Duodenal mucosa (tissue), 2 donors: ENCODE data around the gene NKG7.

Experiments
- H3K27ac ChIP-seq: one replicate; pipeline ENCODE4 v1.7.0; 2013; ENCODE audit warnings: low read depth, low read length
- H3K27me3 ChIP-seq, 2 donors: one replicate each; pipeline ENCODE4 v1.7.0; 2013; ENCODE audit warnings: low read length in 2 of 2, control low read depth in 1 of 2; ENCODE audit not compliant: insufficient read depth in 2 of 2, control insufficient read depth in 1 of 2
- H3K36me3 ChIP-seq, 2 donors: one replicate each; pipeline ENCODE4 v1.7.0; 2013; ENCODE audit warnings: low read length in 2 of 2, control low read depth in 1 of 2; ENCODE audit not compliant: insufficient read depth in 2 of 2, control insufficient read depth in 1 of 2
- H3K4me1 ChIP-seq, 2 donors: one replicate each; pipeline ENCODE4 v1.7.0; 2013; ENCODE audit warnings: low read length in 2 of 2, control low read depth in 1 of 2; ENCODE audit not compliant: insufficient read depth in 2 of 2, control insufficient read depth in 1 of 2
- H3K4me3 ChIP-seq, 2 donors: one replicate each; pipeline ENCODE4 v1.7.0; 2013; ENCODE audit warnings: low read length in 2 of 2, low read depth in 1 of 2
- H3K9ac ChIP-seq, 2 donors: one replicate each; pipeline ENCODE4 v1.7.0; 2013; ENCODE audit warnings: low read length in 2 of 2, low read depth in 1 of 2
- H3K9me3 ChIP-seq, 2 donors: one replicate each; pipeline ENCODE4 v1.7.0; 2013; ENCODE audit warnings: low read length in 2 of 2, control low read depth in 1 of 2; ENCODE audit not compliant: control insufficient read depth in 1 of 2

The NKG7 gene

GRCh38 chr19:51337861-51338562 lies 34.4 kb downstream of the NKG7 start:
- H3K36me3 ChIP-seq = no peaks in the 10 kb centered on the region
- H3K4me1 ChIP-seq = peaks cover 0 to 9% of the 10 kb centered on the region in 2 donors
- H3K27me3 ChIP-seq = no peaks in the 10 kb centered on the region
- H3K27ac ChIP-seq = no peak overlapping the region
- H3K4me3 ChIP-seq = peak overlapping the region in 1 of 2 donors; percentile 82
- no peaks in the 10 kb centered on the region for H3K9me3 ChIP-seq
- H3K9ac ChIP-seq = no peak overlapping the region

- H3K9ac ChIP-seq = no peak overlapping the region
- H3K27me3 ChIP-seq = no peaks in the 10 kb centered on the region
- no peak overlapping the region for H3K27ac ChIP-seq
- no peaks in the 10 kb centered on the region for H3K9me3 ChIP-seq
- H3K4me3 ChIP-seq = no peak overlapping the region
- H3K4me1 ChIP-seq = peaks cover 0 to 9% of the 10 kb centered on the region in 2 donors
- H3K36me3 ChIP-seq = no peaks in the 10 kb centered on the region
Observed at GRCh38 chr19:51337141-51337860, 35.2 kb downstream of the NKG7 start.

- Histone ChIP-seq H3K27ac (no peak overlapping the region), H3K36me3 (no peaks in the 10 kb centered on the region), H3K9ac (no peak overlapping the region), H3K9me3 (no peaks in the 10 kb centered on the region), H3K27me3 (no peaks in the 10 kb centered on the region), H3K4me3 (no peak overlapping the region), H3K4me1 (peaks cover 0 to 4% of the 10 kb centered on the region in 2 donors)
Observed at GRCh38 chr19:51333836-51334460, 38.5 kb downstream of the NKG7 start.

GRCh38 chr19:51331716-51332115 lies 40.7 kb downstream of the NKG7 start:
- Histone ChIP-seq H3K27ac (no peak overlapping the region), H3K4me1 (no peaks in the 10 kb centered on the region), H3K36me3 (no peaks in the 10 kb centered on the region), H3K9ac (no peak overlapping the region), H3K9me3 (no peaks in the 10 kb centered on the region), H3K4me3 (no peak overlapping the region), H3K27me3 (peaks cover 7 to 8% of the 10 kb centered on the region in 2 donors)

- Histone ChIP-seq H3K36me3 (no peaks in the 10 kb centered on the region), H3K4me3 (no peak overlapping the region), H3K9ac (no peak overlapping the region), H3K9me3 (no peaks in the 10 kb centered on the region), H3K4me1 (no peaks in the 10 kb centered on the region), H3K27ac (no peak overlapping the region), H3K27me3 (peaks cover 7 to 10% of the 10 kb centered on the region in 2 donors)
Observed at GRCh38 chr19:51331193-51331592, 41.3 kb downstream of the NKG7 start.

GRCh38 chr19:51330366-51330765 lies 42.1 kb downstream of the NKG7 start:
- Histone ChIP-seq H3K27ac (no peak overlapping the region), H3K9ac (no peak overlapping the region), H3K4me1 (no peaks in the 10 kb centered on the region), H3K9me3 (no peaks in the 10 kb centered on the region), H3K27me3 (peaks cover 7 to 18% of the 10 kb centered on the region in 2 donors), H3K4me3 (no peak overlapping the region), H3K36me3 (no peaks in the 10 kb centered on the region)

- no peak overlapping the region for H3K4me3 ChIP-seq
- no peaks in the 10 kb centered on the region for H3K4me1 ChIP-seq
- H3K36me3 ChIP-seq = no peaks in the 10 kb centered on the region
- peaks cover 7 to 18% of the 10 kb centered on the region in 2 donors for H3K27me3 ChIP-seq
- no peak overlapping the region for H3K9ac ChIP-seq
- no peaks in the 10 kb centered on the region for H3K9me3 ChIP-seq
- H3K27ac ChIP-seq = no peak overlapping the region
Observed at GRCh38 chr19:51329411-51329810, 43.0 kb downstream of the NKG7 start.

GRCh38 chr19:51327066-51328001 lies 45.1 kb downstream of the NKG7 start:
- H3K9ac ChIP-seq = no peak overlapping the region
- no peaks in the 10 kb centered on the region for H3K36me3 ChIP-seq
- H3K4me3 ChIP-seq = peak overlapping the region in 1 of 2 donors; percentile 21
- H3K9me3 ChIP-seq = no peaks in the 10 kb centered on the region
- peaks cover 7 to 18% of the 10 kb centered on the region in 2 donors for H3K27me3 ChIP-seq
- H3K4me1 ChIP-seq = no peaks in the 10 kb centered on the region
- no peak overlapping the region for H3K27ac ChIP-seq

- Histone ChIP-seq H3K9ac (no peak overlapping the region), H3K36me3 (no peaks in the 10 kb centered on the region), H3K9me3 (no peaks in the 10 kb centered on the region), H3K27me3 (peaks cover 7 to 18% of the 10 kb centered on the region in 2 donors), H3K4me1 (no peaks in the 10 kb centered on the region), H3K4me3 (no peak overlapping the region), H3K27ac (no peak overlapping the region)
Observed at GRCh38 chr19:51326216-51327065, 46.0 kb downstream of the NKG7 start.
